Lower leg skin (tissue), 4 donors: ENCODE data around the gene RXRA. TPM values are rescaled to one million over a fixed set of nuclear protein-coding genes. Genes with fewer than 3 reads are reported as not detected.

Source experiments
- DNase-seq, 2 donors: peaks; one replicate each; pipeline ENCODE4 v3.0.0-alpha.2; 2019; ENCODE audit warnings: low spot score in 2 of 2
- H3K4me3 ChIP-seq: fragments of 200-600 bp; sonication (generic); 2 replicates; pipeline ENCODE4 v1.5.1; 2017; ENCODE audit warnings: mild to moderate bottlenecking, low read depth; ENCODE audit not compliant: poor library complexity, severe bottlenecking
- POLR2A ChIP-seq, 2 donors: fragments of 450-650 bp; IDR thresholded peaks; one replicate each; pipeline ENCODE4 v1.6.1; 2016 to 2017; ENCODE audit warnings: antibody characterized with exemption in 2 of 2, mild to moderate bottlenecking in 1 of 2, moderate library complexity in 1 of 2
- WGBS, 2 donors: methylation state at CpG; one replicate each; pipeline ENCODE4 v1.1.5; 2018; 5-methylcytosine and 5-hydroxymethylcytosine counted together
- intact Hi-C: fragments of 100-400 bp; cut with DNase I; formaldehyde crosslinking; loops from one replicate; pipeline ENCODE4 v1.15.0; 2023; ENCODE audit warnings: low total_unique reads
- total RNA-seq, 4 donors: library from RNA; depleted of rRNA; stranded (reverse); fragments of >200 nt; gene quantifications; one replicate each; pipeline ENCODE4 v1.1.0, GENCODE V29; 2016
- TF ChIP-seq, protein P1 (sequence below), 3 donors: fragments of 450-650 bp; IDR thresholded peaks; one replicate each; pipeline ENCODE4 v1.5.1; 2016; ENCODE audit warnings: antibody characterized with exemption in 3 of 3, mild to moderate bottlenecking in 3 of 3, moderate library complexity in 2 of 3

RXRA gene
- total RNA-seq, 4 donors from 2014 or later, result 143 to 242 (median 166) TPM

DNA sequence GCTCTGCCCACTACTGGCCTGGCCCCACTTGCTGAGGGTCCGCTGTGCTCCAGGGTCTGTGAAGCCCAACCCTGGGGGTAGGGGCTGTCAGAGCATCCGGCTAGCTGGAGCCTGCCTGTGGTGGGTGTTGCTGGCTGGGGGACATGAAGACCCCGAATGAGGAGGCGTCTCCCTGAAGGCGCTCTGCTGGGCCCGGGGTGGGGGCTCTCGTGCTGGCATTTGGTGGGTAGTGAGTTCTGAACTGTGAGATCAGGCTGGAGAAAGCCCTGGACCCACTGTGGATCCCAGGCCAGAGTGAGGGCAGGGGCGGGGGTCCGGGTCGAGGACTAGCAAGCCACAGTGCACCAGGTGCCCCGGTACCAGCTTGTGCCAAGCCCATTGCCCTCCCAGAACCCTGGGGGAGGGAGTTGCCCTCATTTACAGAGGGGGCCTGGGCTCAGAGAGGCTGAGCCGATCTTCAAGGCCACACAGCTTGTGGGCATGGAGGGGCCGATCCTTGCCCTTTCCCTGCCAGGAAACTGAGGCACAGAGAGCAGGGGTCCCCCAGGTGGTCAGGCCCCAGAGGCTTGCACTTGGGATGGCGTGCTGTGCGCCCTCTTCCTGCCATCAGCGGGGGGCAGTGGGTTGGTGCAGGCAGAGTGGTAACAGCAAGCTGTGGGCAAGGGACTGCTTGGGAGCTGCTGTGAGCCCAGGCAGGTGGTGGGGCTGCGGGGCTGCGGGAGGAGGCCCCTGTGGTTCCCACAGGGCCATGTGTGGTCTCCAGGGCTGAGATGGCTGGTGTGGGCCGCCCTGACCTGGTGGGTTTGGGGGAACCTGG, 15.9 kb downstream of the RXRA start:
- DNase-seq, result no peak
- H3K4me3 ChIP-seq, result no peak overlapping the region
- TF ChIP-seq, protein P1, sequence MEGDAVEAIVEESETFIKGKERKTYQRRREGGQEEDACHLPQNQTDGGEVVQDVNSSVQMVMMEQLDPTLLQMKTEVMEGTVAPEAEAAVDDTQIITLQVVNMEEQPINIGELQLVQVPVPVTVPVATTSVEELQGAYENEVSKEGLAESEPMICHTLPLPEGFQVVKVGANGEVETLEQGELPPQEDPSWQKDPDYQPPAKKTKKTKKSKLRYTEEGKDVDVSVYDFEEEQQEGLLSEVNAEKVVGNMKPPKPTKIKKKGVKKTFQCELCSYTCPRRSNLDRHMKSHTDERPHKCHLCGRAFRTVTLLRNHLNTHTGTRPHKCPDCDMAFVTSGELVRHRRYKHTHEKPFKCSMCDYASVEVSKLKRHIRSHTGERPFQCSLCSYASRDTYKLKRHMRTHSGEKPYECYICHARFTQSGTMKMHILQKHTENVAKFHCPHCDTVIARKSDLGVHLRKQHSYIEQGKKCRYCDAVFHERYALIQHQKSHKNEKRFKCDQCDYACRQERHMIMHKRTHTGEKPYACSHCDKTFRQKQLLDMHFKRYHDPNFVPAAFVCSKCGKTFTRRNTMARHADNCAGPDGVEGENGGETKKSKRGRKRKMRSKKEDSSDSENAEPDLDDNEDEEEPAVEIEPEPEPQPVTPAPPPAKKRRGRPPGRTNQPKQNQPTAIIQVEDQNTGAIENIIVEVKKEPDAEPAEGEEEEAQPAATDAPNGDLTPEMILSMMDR (IDR thresholded peaks at IDR 0.05), result no peak
- TF ChIP-seq POLR2A (IDR thresholded peaks at IDR 0.05), result no peak
- 70 to 76% methylated on average over 16 to 19 of the region's 19 CpGs for WGBS, 2 donors
- intact Hi-C loops, result no loop called here

DNA sequence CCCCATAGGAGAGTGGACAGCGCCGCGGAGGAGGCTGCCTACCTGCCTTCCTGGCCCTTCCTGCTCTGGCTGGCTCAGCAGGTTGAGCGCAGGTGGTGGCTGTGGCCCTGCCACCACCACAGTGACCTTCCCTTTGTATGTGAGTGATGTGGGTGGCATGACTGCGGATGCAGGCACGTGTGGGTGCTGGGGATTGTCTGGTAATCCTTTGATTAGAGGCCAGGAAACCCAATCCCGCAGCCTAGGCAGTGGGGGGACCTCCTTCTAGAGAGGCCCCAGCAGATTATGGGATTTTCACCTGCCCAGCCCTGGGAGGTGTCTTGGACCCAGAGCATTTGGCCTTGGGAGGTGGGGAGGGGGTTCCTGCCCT, 16.5 kb downstream of the RXRA start:
- TF ChIP-seq, protein P1 (IDR thresholded peaks at IDR 0.05), result no peak
- TF ChIP-seq POLR2A (IDR thresholded peaks at IDR 0.05), result no peak
- no peak overlapping the region for H3K4me3 ChIP-seq
- DNase-seq, result no peak
- 33 to 66% methylated on average over 4 to 5 of the region's 7 CpGs for WGBS, 2 donors
- intact Hi-C loops, result no loop called here

DNA sequence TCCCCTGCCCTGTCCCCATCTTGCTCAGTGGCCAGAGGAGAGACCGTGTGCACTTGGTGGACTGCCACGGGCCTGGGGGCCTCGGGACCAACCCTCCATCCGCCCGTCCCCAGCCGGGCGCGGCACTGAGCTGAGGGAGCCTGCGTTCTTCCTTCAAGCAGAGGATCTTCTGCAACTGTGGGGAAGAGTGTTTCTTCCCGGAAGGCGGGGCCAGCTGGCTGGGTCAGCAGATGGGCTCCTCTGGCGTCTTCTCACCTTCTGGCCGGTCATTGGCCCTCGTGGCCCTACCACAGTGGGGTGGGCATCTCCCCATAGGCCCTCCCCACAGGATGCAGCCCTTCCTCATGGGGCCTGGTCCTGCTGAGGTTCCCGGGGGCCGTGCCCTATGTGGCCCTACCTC, 17.4 kb downstream of the RXRA start:
- no peak for DNase-seq
- 32 to 33% methylated on average over 15 of the region's 16 CpGs for WGBS, 2 donors
- TF ChIP-seq POLR2A (IDR thresholded peaks at IDR 0.05), result no peak
- TF ChIP-seq, protein P1 (IDR thresholded peaks at IDR 0.05), result no peak
- intact Hi-C loops, result no loop called here
- H3K4me3 ChIP-seq, result no peak overlapping the region

DNA sequence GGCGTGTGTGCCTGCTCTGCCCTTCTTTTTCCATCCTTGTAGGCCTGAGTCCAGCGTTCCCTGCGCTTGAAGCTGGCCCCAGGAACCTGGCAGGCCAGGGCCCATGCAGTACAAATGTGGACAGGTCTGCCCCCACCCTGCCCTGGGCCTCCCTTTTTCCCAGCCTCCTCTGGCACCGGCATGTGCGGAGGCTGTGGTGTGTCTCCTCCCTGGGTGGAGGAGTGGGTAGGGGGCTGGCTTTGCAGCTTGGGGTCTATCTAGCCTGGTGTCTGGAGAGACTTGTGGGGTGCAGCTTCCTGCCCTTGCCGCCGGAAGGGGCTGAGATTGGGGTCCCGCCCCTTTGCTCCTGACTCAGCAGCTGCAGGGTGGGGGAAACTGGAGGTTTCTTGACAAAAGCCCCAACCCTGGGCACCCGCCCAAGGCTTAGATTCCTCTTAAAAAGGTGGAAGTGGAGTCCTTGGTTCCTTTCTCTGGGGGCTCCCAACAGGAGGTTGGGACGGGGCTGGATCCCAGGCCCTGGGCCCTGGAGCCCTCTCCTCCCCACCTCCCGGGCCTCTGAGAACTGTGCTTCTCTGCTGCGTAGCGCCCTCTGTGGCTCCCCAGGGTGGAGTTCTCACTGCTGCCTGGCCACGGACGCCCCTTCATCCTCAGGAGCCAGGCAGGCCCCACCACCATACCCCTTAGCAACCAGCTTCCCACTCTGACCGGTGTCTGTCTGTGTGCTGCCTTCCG, 18.0 kb downstream of the RXRA start:
- DNase-seq, result no peak
- 49 to 50% methylated on average over 13 to 15 of the region's 17 CpGs for WGBS, 2 donors
- intact Hi-C loops, result no loop called here
- no peak overlapping the region for H3K4me3 ChIP-seq
- TF ChIP-seq, protein P1 (IDR thresholded peaks at IDR 0.05), result no peak
- no peak for TF ChIP-seq POLR2A (IDR thresholded peaks at IDR 0.05)

DNA sequence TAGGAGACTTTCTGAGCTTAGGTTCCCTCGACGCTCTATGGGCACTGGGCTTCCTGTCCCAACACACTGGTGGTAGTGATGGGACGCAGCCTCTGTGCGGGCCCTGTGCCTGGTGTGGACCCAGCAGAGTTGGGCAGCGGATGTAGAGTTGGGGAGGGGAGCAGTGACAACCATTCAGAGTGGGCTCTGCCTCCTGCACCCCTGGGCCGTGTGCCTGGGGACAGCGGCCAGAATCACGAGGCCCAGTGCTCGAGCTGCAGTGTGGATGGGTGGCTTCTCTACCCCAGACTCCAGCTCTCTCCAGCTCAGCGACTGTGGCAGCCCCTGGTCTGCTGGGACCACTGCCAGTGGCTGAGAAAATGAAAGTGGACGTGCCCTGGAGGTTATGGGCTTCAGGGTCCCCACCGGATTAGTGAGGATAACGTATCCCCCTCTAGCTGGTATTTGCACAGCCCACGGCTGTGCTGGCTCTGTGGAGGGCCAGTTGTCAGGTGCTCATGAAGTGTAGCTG, 18.6 kb downstream of the RXRA start:
- no peak for TF ChIP-seq POLR2A (IDR thresholded peaks at IDR 0.05)
- TF ChIP-seq, protein P1 (IDR thresholded peaks at IDR 0.05), result no peak
- no peak for DNase-seq
- H3K4me3 ChIP-seq, result no peak overlapping the region
- WGBS, 2 donors, result 57 to 60% methylated on average over 14 of the region's 14 CpGs
- intact Hi-C loops, result no loop called here
